ENCODE measurements around the gene SPR.
A peak's percentile ranks its signal among the peaks of the same experiment; 100 is the strongest.

SPR gene

DNA sequence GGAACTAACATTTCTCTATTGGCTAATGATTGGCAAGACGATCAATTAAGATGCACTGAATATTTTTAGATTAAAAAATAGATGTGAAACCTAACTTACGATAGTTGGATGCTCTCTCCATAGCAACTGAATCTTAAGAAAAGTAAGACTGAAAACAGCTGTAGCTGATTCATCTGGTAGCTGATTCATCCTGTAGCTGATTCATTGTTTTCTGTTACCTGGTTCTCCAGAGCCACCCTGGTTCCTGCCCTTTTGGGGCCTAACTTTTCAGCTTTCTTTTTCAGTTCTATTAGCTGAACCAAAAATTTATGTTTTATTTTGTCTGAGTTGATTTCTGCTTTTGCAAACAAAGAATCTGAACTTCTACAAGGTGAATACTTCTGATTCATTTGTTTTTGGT is 22.7 kb upstream of the SPR start:
- ChIA-PET POLR2A (no interaction called here), CTCF (interaction anchor here (1.0 to 1.5 kb wide), 3 partner anchors 23 to 313 kb away, joined by 3 to 6 read pairs (median 4); partner anchors contain the start of gene SPR)
- no peak for DNase-seq (ENCODE audit: extremely low spot score)
- TF ChIP-seq L3MBTL2 (conservative IDR thresholded peaks at IDR 0.05) (no peak), NFRKB (IDR thresholded peaks at IDR 0.05) (no peak), TARDBP (IDR thresholded peaks at IDR 0.05) (no peak), BHLHE40 (IDR thresholded peaks at IDR 0.05; ENCODE audit: borderline replicate concordance) (no peak), ELF4 (IDR thresholded peaks at IDR 0.05) (no peak), SP1 (IDR thresholded peaks at IDR 0.05) (no peak), ZNF384 (IDR thresholded peaks at IDR 0.05) (no peak), CTBP1 (IDR thresholded peaks at IDR 0.05; ENCODE audit: borderline replicate concordance) (no peak), ARNT (IDR thresholded peaks at IDR 0.05) (no peak)
- TF ChIP-seq, protein P1, sequence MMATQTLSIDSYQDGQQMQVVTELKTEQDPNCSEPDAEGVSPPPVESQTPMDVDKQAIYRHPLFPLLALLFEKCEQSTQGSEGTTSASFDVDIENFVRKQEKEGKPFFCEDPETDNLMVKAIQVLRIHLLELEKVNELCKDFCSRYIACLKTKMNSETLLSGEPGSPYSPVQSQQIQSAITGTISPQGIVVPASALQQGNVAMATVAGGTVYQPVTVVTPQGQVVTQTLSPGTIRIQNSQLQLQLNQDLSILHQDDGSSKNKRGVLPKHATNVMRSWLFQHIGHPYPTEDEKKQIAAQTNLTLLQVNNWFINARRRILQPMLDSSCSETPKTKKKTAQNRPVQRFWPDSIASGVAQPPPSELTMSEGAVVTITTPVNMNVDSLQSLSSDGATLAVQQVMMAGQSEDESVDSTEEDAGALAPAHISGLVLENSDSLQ (IDR thresholded peaks at IDR 0.05): no peak

DNA sequence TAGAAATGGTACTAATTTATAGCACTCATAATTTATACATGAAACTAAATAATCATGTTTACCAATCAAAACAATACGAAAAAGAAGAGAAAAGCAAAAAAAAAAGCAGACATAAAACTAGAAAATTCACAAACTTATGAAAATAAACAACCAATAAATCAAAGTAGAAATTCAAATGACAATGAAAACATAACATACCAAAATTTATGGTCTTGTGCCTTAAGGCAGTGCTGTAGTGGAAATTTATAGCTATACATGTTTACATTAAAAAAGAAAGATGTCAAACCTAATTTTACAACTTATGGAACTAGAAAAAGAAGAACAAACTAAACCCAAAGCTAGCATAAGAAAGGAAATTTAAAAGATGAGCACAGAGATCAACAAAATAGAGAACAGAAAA is 16.1 kb upstream of the SPR start:
- DNase-seq (ENCODE audit: extremely low spot score): no peak
- TF ChIP-seq CTBP1 (IDR thresholded peaks at IDR 0.05; ENCODE audit: borderline replicate concordance) (peak; percentile 14; the same call in 1 of the 2 replicates), ELF4 (IDR thresholded peaks at IDR 0.05) (no peak), ZNF384 (IDR thresholded peaks at IDR 0.05) (0 out of 2 replicates have a peak, but pooled peaks have one; percentile 18)
- TF ChIP-seq, protein P1 (IDR thresholded peaks at IDR 0.05): peak; percentile 80
- ChIA-PET CTCF (interaction anchor here (0.8 kb wide), 1 partner anchor 19 kb away, joined by 7 read pairs; no protein-coding TSS in a partner anchor), POLR2A (no interaction called here)

DNA sequence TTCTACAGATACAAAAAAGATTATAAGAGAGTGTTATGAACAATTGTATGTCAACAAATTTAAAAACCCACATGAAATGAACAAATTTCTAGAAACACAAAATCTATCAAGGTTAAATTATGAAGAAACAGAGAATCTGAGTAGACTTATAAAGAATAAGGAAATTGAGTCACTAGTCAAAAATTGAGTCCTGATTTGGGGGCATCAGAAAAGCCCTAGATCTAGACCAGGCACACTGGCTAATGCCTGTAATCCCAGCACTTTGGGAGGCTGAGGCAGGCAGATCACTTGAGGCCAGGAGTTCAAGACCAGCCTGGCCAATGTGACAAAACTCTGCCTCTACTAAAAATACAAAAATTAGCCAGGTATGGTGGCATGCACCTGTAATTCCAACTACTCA is 15.3 kb upstream of the SPR start:
- CTCF ChIA-PET: no interaction called here
- TF ChIP-seq BHLHE40 (IDR thresholded peaks at IDR 0.05; ENCODE audit: borderline replicate concordance) (no peak), TARDBP (IDR thresholded peaks at IDR 0.05) (no peak), SUZ12 (IDR thresholded peaks at IDR 0.05) (no peak), ELF4 (IDR thresholded peaks at IDR 0.05) (no peak), LEF1 (IDR thresholded peaks at IDR 0.05; ENCODE audit: borderline replicate concordance) (no peak), FOXA1 (IDR thresholded peaks at IDR 0.05) (no peak), ZNF384 (IDR thresholded peaks at IDR 0.05) (no peak), L3MBTL2 (conservative IDR thresholded peaks at IDR 0.05) (no peak), CTBP1 (IDR thresholded peaks at IDR 0.05; ENCODE audit: borderline replicate concordance) (no peak), NFRKB (IDR thresholded peaks at IDR 0.05) (no peak), SP1 (IDR thresholded peaks at IDR 0.05) (no peak), FOXK2 (IDR thresholded peaks at IDR 0.05) (no peak), HDGF (IDR thresholded peaks at IDR 0.05; ENCODE audit: borderline replicate concordance) (no peak), ARNT (IDR thresholded peaks at IDR 0.05) (no peak), FOXM1 (IDR thresholded peaks at IDR 0.05; ENCODE audit: borderline replicate concordance) (no peak)
- TF ChIP-seq, protein P1 (IDR thresholded peaks at IDR 0.05): no peak
- POLR2A ChIA-PET: no interaction called here
- no peak for DNase-seq (ENCODE audit: extremely low spot score)

DNA sequence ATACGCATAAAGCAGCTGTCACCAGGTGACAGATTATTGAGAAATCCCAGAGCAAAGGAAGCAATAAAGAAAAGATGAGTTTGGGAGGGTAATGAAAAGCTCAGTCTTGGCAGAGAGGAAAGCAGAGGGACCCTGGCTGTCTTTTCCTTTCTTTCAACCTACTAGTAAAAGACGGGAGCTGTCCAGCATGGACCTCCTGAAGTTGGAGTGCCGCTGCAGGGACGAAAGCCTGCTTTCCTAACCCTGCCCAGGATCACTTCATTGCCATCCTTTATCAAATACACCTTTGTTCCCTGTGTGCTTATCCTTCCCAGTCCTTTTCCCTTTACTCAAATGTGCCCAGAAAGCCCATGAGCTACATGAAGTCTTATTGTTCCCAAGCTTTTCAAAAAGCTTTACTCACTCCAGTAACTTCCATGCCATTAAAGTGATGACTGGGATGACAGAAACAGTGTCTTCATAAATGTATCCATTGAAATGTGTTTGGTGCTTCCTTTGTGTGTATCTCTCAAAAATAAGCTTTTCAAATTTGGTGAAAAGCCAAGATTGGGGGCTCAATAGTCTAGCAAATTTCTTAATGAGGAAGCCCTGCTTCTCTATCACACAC is 3.7 kb upstream of the SPR start:
- ChIA-PET POLR2A (no interaction called here), CTCF (interaction anchor here (0.9 kb wide), 1 partner anchor 10 kb away, joined by 3 read pairs; no protein-coding TSS in a partner anchor)
- DNase-seq (ENCODE audit: extremely low spot score): peak; percentile 54
- TF ChIP-seq FOXA1 (IDR thresholded peaks at IDR 0.05) (no peak), ARNT (IDR thresholded peaks at IDR 0.05) (no peak), SP1 (IDR thresholded peaks at IDR 0.05) (no peak), ZNF384 (IDR thresholded peaks at IDR 0.05) (no peak), SUZ12 (IDR thresholded peaks at IDR 0.05) (no peak), NFRKB (IDR thresholded peaks at IDR 0.05) (no peak), ELF4 (IDR thresholded peaks at IDR 0.05) (no peak), LEF1 (IDR thresholded peaks at IDR 0.05; ENCODE audit: borderline replicate concordance) (no peak), HDGF (IDR thresholded peaks at IDR 0.05; ENCODE audit: borderline replicate concordance) (no peak), FOXM1 (IDR thresholded peaks at IDR 0.05; ENCODE audit: borderline replicate concordance) (no peak), L3MBTL2 (conservative IDR thresholded peaks at IDR 0.05) (no peak), TARDBP (IDR thresholded peaks at IDR 0.05) (no peak), FOXK2 (IDR thresholded peaks at IDR 0.05) (no peak), BHLHE40 (IDR thresholded peaks at IDR 0.05; ENCODE audit: borderline replicate concordance) (no peak), CTBP1 (IDR thresholded peaks at IDR 0.05; ENCODE audit: borderline replicate concordance) (no peak)
- TF ChIP-seq, protein P1 (IDR thresholded peaks at IDR 0.05): no peak

DNA sequence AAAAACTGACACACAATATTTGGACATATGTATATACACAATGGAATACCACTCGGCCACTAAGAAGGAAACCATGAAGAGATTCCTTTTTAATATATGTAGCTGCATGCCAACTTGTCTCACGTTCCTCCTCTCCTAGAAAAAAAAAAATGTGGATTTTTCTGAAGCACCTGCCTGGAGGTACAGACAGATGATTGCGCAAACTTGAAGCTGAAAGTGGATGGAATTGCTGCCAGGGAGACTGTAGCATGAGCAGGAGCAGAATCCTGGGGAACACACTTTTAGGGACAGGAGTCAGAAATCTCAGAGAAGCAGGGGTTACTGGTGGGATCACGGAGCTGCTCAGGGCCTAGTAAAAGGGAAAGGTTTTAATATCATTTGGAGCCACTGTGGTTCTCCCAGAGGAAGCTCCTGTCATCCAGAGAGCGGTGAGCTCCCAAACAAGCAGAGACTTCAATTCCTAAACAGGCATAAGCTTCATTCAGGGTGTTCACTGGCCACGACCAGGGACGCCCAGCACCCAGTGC is 640 bp upstream of the SPR start:
- TF ChIP-seq FOXM1 (IDR thresholded peaks at IDR 0.05; ENCODE audit: borderline replicate concordance) (no peak), FOXA1 (IDR thresholded peaks at IDR 0.05) (no peak), TARDBP (IDR thresholded peaks at IDR 0.05) (no peak), CTBP1 (IDR thresholded peaks at IDR 0.05; ENCODE audit: borderline replicate concordance) (no peak), FOXK2 (IDR thresholded peaks at IDR 0.05) (no peak), BHLHE40 (IDR thresholded peaks at IDR 0.05; ENCODE audit: borderline replicate concordance) (no peak), SUZ12 (IDR thresholded peaks at IDR 0.05) (no peak), NFRKB (IDR thresholded peaks at IDR 0.05) (no peak), L3MBTL2 (conservative IDR thresholded peaks at IDR 0.05) (no peak)
- TF ChIP-seq, protein P1 (IDR thresholded peaks at IDR 0.05): no peak
- no peak for DNase-seq (ENCODE audit: extremely low spot score)
- ChIA-PET POLR2A (interaction anchor here (1.2 to 2.1 kb wide), 3 partner anchors 17 to 32 kb away, joined by 3 to 6 read pairs (median 6); no protein-coding TSS in a partner anchor), CTCF (interaction anchor here (0.6 to 2.2 kb wide), 7 partner anchors 23 to 419 kb away, joined by 3 to 11 read pairs (median 6); no protein-coding TSS in a partner anchor)
